NCI-H2107 treated with DMSO at 0.1 percent for 48 hours (cell line): Measurements from ENCODE around the gene CAMSAP1.

Source experiments
- DNase-seq: peaks from one replicate; lab custom pipeline; 2025; ENCODE audit not compliant: unreplicated experiment; lab: John Stamatoyannopoulos, UW

The CAMSAP1 gene

DNA sequence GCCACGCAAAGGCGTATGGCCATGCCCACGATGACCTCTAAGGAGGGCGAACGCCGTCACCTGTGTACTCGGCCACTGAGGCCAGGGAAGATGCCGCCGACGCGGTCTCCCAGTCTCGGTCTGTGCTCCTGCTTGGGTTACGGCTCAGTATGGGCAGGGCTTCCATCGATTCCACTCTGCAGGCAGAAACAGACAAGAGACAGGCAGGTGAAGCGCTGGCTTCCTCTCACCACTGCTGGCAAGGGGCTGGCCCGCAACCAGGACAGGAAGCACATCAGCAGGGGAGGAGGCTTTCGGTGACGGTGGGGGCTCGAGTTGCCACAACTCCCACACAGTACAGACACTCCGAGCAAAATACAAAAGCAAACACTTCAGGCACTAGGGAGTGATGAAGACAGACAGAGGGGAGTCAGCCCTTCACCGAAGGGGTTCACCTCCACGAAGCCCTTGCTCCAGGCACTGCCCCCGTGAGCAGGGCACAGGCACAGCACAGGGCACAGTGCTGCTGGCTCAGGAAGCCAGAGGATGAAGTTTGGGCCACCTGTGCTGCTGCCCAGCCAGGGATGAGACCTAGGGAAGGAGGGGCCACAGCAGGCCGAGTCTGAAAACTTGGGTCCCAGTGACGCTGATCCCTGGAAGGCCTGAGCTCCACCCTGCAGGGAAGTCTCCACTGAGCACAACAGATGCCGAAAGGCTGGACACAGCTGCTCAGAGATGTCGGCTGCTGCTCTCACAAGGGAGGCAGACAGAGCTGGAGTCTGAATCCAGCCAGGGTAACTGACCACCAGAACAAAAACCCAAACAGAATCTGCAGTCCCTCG, 91.3 kb downstream of the CAMSAP1 start:
- peak; percentile 68 for DNase-seq

DNA sequence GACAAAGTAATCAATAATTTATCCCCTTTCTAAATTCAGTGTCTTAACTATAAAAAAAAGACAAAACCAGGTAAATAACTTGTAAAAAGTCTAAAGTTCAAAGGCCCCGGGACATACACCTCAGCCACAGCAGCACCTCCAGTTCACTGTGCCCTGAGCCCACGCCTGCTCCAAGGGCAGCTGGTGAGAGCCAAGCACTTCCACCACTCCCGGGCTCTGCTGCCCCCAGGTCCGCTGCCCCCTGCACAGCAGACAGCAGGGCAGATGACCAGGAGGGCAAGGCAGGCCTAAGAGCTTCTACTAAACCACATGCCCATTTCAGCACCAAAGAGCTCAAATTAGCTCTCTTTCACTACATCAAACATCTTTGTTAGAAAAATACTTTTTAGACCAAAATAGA, 91.9 kb downstream of the CAMSAP1 start:
- DNase-seq = no peak

DNA sequence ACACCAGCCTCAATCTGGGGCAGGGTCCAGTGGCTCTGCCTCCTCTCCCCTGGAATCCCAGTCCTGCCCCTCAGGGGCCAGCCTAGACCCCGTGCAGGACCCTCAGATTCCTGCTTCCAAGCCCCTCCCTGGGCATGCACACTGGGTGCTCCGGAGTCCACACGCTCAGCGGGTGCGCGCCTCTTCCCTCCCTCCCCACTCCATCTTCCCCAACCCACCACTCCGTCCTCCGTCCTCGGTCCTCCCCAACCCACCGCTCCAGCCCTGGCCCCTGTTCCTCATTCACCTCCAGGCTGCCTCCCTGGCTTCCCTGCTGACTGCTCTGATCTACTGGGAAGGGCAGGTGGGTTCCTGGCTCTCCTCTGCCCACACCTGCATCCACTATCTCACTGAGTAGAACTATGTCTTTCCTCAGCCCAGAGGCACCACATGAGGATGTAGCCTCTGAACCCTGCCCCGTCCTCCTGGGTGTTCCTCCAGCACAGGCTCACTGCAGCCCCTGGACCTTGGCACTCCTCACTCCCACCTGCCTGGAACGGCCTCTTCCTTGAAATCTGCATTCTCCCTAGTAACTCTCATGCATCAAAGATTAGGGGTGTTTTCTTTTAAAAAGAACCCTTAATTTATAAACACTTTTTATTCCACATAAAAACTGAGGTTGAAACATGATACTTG, 92.8 kb downstream of the CAMSAP1 start:
- DNase-seq = no peak

DNA sequence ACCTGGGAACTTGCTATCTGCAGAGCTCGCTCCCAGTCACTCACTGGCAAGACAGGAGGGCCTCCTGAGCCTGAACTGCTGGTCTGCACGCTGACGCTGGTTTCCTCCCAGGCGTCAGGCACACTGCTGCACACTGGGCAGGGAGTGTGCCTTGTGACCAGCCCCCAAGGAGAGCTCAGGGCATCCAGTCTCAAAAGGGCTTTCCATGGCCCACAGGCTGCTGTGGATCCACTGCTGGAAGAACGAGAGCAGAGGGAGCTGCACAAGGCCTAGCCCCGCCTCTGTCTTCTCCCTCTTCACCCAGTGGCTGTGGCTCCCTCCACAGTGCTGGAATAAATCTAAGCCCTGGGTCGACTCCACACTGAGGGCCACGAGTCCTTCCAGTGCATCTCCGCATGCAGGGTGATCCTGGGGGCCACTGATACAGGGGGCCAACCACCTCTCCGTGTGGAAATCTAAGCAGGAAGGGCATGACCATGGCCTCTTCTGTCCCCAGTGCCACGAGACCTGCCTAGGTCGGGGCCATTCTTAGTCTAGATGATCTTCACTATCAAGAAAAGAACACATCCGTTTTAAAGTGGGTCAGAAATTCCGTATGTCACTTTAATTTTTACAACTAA, 93.6 kb downstream of the CAMSAP1 start:
- DNase-seq = no peak

DNA sequence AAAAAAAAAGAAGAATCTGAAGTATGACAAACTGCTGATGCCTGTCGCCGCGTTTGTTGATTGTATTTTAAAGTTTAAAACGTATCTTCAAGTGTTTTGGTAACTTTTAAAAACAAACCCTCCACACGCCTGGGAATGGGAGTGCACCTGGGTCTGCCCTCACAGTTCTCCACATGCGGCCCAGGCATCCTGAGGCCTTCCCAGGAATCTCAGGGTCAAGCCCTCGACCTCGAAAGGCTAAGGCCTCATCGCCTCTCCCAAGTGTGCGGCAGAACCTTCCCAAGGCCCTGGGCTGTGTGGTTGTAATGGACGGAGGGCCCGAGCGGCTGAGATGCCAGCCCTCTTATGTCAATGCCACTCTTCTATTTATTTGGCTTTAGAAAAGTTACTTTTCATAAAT, 94.4 kb downstream of the CAMSAP1 start:
- no peak for DNase-seq

DNA sequence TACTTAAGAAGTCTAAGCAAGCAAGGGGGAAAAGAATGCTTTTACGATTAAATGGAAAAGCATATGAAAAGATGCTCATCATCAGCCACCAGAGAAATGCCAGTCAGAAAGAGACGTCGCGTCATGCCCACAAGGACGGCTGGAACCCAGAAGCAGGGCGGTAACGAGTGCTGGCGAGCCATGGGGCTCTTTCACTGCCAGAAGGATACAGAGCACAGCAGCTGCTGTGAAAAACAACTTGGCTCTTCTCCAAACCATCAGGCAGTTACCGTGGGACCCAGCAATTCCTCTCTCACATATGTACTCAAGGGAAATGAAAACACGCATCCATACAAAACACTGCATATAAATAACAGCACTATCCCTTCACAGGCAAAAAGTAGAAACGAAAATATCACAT, 95.5 kb downstream of the CAMSAP1 start:
- peak; percentile 68 for DNase-seq

- no peak for DNase-seq
Measured at GRCh38 chr9:135810806-135811575, 96.4 kb downstream of the CAMSAP1 start.

GRCh38 chr9:135809166-135809565, 98.2 kb downstream of the CAMSAP1 start:
- DNase-seq = no peak

DNA sequence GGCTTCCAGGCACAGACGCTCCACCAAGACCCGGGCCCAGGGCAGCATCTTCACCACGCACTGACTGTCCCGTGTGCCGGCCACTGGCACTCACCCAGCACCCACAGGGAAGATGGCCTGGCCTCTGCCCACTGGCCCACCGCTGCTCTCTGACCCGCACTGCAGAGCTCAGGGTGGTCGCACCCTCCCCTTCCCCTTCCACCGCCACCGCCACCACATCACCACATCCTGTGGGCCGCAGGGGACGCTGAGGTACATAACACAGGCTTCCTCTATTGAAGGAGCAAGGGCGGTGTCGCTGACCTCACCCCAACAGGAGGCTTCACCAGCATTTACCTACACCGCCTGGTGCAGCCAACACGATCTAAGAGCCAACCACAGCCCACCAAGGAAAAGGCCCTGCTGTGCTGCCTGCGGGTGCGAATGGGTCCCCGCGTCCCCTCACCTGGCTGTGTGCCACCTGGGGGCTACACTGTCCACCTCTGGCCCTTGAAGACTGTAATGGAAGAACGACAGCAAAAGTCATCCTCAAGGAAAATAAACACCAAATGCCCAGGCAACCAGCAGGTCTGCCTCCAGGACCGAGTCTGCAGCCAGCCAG, 101.8 kb downstream of the CAMSAP1 start:
- DNase-seq = no peak

- no peak for DNase-seq
Measured at GRCh38 chr9:135804581-135805421, 102.5 kb downstream of the CAMSAP1 start.

GRCh38 chr9:135803441-135803840, 103.9 kb downstream of the CAMSAP1 start:
- DNase-seq = no peak

DNA sequence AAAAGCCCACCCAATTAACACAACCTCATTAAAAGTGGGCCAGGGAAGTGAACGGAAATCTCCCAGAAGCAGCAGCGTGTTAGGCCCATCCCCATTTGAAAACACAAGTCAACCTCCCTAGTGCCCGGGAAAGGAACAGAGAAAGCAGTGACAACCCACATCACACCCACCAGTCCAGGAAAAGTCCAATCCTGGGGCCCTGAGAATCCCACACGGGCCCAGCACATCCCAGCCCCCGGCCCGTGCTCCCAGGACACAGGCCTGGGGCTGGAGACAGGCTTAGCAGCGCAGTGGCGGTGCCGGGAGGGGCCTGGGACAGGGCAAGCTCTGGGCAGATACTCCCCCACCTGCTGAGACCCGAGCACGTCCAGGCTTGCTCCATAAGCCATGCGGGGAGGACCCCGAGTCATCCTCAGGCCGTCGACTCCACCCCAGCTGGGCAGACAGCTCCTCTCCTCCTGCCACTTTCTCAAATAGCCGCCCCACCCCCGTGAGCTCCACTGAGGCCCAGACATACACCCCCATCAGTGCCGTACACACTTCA, 104.4 kb downstream of the CAMSAP1 start:
- no peak for DNase-seq

GRCh38 chr9:135801070-135801469, 106.3 kb downstream of the CAMSAP1 start:
- no peak for DNase-seq

DNA sequence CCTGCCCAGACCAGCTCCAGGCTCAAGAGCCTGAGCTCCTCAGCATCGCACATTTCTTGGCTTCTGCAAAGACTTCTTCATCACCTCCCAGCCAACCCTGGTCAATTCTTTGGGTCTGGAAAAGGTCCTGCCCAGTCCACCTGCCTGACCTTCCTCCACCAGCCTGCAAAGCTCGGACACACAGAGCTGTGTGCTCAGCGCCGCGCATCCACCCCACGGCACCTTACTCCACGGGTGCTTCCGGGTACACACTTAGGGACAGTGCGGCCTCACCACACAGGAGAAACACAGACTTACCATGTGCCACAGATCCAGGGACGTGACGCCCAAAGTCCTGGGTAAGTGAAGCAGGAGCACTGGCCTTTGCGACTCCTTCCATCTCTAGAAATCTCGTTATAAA, 108.1 kb downstream of the CAMSAP1 start:
- no peak for DNase-seq

DNA sequence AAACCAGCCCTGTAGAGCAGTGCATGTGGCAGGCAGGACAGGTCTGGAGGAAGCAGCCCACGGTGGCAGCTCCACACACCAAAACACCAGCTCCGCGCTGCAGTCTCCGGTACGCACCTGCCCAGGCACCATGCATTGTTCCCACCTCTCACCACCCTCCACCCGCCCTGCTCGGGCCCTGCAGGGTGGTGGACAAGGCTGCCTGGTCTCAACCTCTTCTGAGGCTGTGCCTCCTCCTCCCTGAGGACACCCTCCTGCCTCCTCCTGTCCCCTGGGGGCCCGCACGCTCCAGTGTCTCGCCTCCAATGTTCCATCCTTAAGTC, 109.1 kb downstream of the CAMSAP1 start:
- DNase-seq = no peak

- peak; percentile 26 for DNase-seq
Measured at GRCh38 chr9:135797507-135798262, 109.7 kb downstream of the CAMSAP1 start.

DNA sequence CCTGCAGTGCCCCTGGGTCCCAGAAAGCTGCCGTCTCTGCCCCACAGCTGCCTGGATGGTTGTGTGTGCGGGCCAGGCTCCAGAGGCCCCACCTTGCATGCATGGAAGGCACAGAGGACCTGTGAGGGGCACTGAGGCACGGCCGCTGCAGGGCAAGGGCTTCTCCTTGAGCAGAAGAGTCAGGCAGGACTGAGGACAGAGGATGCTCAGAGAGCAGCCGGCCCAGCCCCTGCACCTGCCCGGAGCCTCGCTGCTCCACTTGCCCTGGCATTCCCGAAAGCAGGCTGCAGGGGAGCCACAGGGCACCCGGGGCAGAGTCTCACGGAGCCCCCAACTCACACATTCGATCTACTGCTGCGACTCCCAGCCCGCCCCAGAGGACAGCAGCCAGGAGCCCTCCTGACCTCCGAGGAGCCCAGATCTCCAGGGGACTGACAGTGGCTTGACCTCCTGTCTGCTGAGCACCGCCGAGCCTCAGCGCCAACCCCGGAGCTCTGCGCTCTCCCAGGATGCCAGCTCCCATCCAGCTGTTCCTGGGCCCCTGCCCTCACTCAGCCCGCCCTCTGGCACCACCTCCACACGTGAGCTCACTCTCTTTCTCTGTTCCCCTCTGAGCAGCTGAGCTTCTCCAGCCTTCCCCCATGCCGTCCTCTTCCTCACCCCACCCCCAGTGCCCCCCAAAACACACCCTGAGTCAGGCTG, 110.4 kb downstream of the CAMSAP1 start:
- DNase-seq = no peak

GRCh38 chr9:135795391-135795790, 112.0 kb downstream of the CAMSAP1 start:
- no peak for DNase-seq
